AG04450 (cell line): ENCODE data around the gene CBFB. TPM values are rescaled to one million over a fixed set of nuclear protein-coding genes. Genes with fewer than 3 reads are reported as not detected.

Source experiments
- CTCF ChIA-PET: fragments of 300-600, 350-600 bp; formaldehyde crosslinking; extraction: SDS; loops from one replicate; lab custom pipeline; 2022; ENCODE audit warnings: antibody characterized with exemption, inconsistent platforms; lab: Charles Lee
- POLR2A ChIA-PET: fragments of 350-600 bp; formaldehyde crosslinking; extraction: SDS; loops from one replicate; lab custom pipeline; 2021; ENCODE audit warnings: antibody characterized with exemption, inconsistent platforms; lab: Yijun Ruan, JAX
- DNase-seq: peaks from one replicate; pipeline ENCODE4 v3.0.0-alpha.2; 2011; ENCODE audit warnings: low read depth, low spot score
- H3K27ac ChIP-seq: one replicate; pipeline ENCODE4 v1.5.1; 2012; ENCODE audit warnings: low read depth, low read length, control low read depth
- H3K27me3 ChIP-seq: one replicate; pipeline ENCODE4 v1.6.0; 2012; ENCODE audit warnings: low read length; ENCODE audit not compliant: control insufficient read depth, insufficient read depth
- H3K4me3 ChIP-seq: 2 replicates; pipeline ENCODE4 v1.5.1; 2011; ENCODE audit warnings: mild to moderate bottlenecking, low read depth, low read length, control low read depth
- H3K9me3 ChIP-seq: 2 replicates; pipeline ENCODE4 v1.5.1; 2012; ENCODE audit warnings: low read length; ENCODE audit not compliant: control insufficient read depth, insufficient read depth
- CTCF ChIP-seq: IDR thresholded peaks from 2 replicates; pipeline ENCODE4 v1.5.1; 2011; ENCODE audit warnings: low read depth, low read length, control low read depth, inconsistent platforms
- polyA plus RNA-seq: library from polyadenylated mRNA; depleted of rRNA; stranded (reverse); fragments of >200 nt; gene quantifications from 2 replicates; pipeline ENCODE4 v1.2.3, GENCODE V29; 2011

Gene CBFB
- polyA plus RNA-seq, 1 experiment: 46.1 TPM

- ChIA-PET POLR2A (interaction anchor here (0.6 kb wide), 1 partner anchor 30 kb away, joined by 8 read pairs; no protein-coding TSS in a partner anchor), CTCF (interaction anchor here (0.8 to 2.2 kb wide), 2 partner anchors 14 to 109 kb away, joined by 3 to 11 read pairs; no protein-coding TSS in a partner anchor)
- no peak for TF ChIP-seq CTCF
- DNase-seq: peak; percentile 21
- no peak overlapping the region for H3K27ac ChIP-seq
- H3K27me3 ChIP-seq: no peaks in the 10 kb centered on the region
- H3K9me3 ChIP-seq: no peaks in the 10 kb centered on the region
- no peak overlapping the region for H3K4me3 ChIP-seq
Observed at GRCh38 chr16:67086822-67087221, 57.9 kb downstream of the CBFB start.

GRCh38 chr16:67087291-67087690, 58.3 kb downstream of the CBFB start:
- POLR2A ChIA-PET: no interaction called here
- Histone ChIP-seq H3K27ac (no peak overlapping the region), H3K27me3 (no peaks in the 10 kb centered on the region), H3K4me3 (no peak overlapping the region), H3K9me3 (no peaks in the 10 kb centered on the region)
- TF ChIP-seq CTCF: no peak
- no peak for DNase-seq
- CTCF ChIA-PET: interaction anchor here (0.8 to 2.2 kb wide), 2 partner anchors 14 to 110 kb away, joined by 3 to 11 read pairs; no protein-coding TSS in a partner anchor

GRCh38 chr16:67087803-67088202, 58.9 kb downstream of the CBFB start:
- Histone ChIP-seq H3K27ac (no peak overlapping the region), H3K27me3 (no peaks in the 10 kb centered on the region), H3K4me3 (no peak overlapping the region), H3K9me3 (no peaks in the 10 kb centered on the region)
- POLR2A ChIA-PET: no interaction called here
- CTCF ChIA-PET: interaction anchor here (0.8 kb wide), 1 partner anchor 110 kb away, joined by 3 read pairs; no protein-coding TSS in a partner anchor
- no peak for TF ChIP-seq CTCF
- DNase-seq: no peak

GRCh38 chr16:67088551-67088950, 59.6 kb downstream of the CBFB start:
- Histone ChIP-seq H3K4me3 (no peak overlapping the region), H3K9me3 (no peaks in the 10 kb centered on the region), H3K27me3 (no peaks in the 10 kb centered on the region), H3K27ac (no peak overlapping the region)
- TF ChIP-seq CTCF: no peak
- no peak for DNase-seq
- CTCF ChIA-PET: no interaction called here
- POLR2A ChIA-PET: no interaction called here

GRCh38 chr16:67089101-67089500, 60.2 kb downstream of the CBFB start:
- Histone ChIP-seq H3K27ac (no peak overlapping the region), H3K27me3 (no peaks in the 10 kb centered on the region), H3K4me3 (no peak overlapping the region), H3K9me3 (no peaks in the 10 kb centered on the region)
- no peak for TF ChIP-seq CTCF
- CTCF ChIA-PET: no interaction called here
- no peak for DNase-seq
- POLR2A ChIA-PET: no interaction called here
